HG03095 (cell line): ENCODE measurements around the gene EN1.

Experiments used
- ATAC-seq: cut with Tn5 transposase; IDR thresholded peaks from one replicate; pipeline ENCODE4 v1.9.1; 2021; ENCODE audit warnings: moderate library complexity; ENCODE audit not compliant: unreplicated experiment

EN1 gene

DNA sequence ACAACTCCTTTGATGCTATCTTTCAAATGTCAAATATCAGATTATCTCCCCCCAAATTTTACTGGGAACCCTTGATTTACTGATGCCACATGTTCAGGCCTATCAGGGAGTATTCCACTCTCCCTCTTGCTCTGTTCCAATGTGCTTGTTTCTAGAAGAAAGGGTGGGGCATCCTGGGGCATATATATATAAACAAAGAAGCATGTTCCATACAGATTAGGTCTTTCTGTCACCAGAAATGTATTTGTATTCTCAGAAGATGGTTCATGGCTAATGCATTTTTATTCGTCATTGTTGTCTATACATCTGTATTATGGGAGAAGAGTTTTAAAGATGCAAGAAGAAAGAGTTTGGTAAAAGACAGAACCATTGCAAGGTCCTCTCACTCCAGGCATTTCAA is 24.9 kb downstream of the EN1 start:
- ATAC-seq: no peak

DNA sequence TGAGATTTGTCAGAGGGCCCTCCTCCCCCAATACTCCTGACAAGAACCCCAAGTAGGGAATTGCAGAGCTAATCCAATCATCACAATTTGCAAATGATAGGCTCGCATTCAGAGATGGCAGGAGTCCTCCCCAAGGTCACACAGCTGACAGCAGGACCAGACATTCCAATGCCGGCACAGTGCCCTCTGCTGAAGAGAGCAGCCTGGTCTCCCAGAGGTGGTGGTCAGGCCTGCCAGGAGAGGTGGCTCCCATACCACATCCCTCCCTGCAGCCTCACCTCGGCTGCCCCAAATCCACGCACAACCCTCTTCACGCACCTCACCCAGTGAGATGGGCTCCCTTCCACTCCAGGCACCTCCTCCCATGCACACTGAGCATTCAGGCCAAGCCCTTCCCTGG is 25.4 kb downstream of the EN1 start:
- no peak for ATAC-seq

DNA sequence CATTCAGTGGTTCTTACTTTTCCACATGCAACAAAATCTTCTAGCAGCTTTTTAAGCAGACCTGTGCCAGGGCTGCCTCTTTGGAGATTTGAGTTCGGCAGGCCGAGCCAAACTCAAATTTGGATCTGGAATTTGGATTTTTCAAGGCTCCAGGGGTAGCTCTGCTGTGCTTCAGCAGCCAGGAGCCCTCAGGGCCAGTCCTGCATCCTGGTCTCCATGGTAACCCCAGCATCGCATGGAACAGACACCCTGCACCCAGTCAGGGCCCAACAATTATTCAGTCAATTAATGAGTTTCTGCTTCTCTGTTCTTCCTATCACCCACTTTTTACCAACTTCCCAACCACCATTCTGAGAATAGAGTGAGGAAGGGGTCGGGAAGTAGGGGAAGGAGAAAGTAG is 30.0 kb downstream of the EN1 start:
- no peak for ATAC-seq

- ATAC-seq: no peak
These were observed 30.8 kb downstream of the EN1 start for GRCh38 chr2:118816669-118817068.

DNA sequence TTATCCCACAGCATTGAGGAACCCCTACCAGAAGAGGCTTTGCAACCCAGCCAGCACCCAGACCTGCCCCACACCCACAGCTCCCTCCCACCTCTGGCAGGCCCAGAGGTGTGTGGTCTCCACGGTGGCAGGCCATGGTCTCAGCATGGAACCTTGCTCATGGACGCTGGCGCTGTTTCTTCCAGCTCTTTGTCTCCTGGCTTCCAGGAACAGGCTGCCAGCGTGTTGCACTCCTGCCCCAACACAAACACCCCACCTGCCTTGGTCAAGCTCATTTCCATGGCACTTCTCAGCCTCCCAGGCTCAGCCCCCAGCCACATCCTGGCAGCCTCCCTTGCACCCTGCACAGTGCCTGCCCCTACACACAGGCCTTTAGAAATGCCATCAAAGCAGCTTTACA is 31.7 kb downstream of the EN1 start:
- ATAC-seq: no peak

DNA sequence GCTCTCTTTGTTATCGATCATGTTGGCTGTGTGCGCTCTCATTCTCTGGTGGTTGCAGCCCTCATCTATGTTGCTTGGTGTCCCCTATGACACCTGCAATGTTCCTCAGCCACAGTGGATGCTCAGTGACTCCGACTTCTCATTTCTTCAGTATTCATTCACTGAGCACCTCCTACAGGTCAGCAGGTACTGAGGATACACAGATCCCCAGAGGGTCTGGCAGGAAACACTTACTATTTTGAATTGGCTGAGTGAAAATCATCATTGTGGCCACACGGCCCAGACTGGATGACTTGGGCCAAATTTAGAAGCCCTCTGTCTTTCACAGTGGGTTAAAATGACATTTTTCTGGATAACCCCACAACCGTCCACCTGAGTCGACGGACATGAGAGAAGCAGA is 32.1 kb downstream of the EN1 start:
- no peak for ATAC-seq

DNA sequence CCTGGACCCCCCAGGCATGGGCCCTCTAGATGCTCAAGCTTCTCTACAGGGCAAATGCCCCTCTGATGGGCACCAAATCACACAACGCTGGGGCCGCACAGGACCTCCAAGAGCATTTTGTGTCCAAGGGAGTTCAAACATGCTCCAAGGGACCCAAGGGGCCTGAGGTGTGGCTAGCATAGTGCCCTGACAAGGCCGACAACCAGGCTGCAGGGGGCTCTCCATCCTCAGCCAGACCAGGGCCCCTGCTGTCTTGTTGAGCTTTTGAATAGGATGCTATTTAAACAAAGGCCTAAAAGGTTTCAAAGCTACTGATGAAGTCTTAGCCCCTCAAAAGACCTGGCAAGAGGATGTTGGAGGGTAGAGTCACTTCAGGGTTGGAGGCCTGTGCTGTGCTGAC is 33.1 kb downstream of the EN1 start:
- no peak for ATAC-seq

DNA sequence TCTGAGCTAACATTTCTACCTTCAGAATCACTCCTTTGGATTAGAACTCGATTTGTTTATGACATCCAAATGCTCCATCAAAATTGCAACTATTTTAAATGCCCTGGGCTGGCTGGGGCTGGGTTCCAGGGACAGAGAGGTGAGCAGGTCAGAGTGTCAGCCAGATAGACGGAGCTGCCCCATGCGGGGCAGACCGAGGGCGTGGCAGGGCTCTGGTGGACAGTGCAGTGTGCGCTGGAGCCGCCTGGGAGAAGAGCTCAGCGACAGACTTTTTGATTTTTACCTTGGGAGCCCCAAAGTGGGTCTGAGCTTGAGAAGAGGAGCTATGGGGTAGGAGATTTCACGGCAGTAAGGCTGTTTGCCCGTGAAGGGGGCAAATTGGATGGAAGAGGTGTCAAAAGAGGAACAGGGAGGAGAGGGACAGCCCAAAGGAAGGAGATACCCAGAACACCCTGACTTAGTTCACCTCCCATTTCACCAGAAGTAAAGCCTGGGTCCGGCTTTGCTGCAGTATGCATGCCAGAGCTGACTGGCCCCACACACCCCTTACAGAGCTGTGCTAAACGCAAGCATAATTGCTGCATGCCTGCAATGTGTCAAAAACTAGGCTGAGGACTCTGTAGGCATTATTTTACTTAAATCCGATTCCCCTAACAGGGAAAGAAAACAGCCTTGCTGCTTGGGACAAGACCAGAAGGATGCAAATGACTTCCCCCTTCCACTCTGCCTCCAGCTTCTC is 33.7 kb downstream of the EN1 start:
- ATAC-seq: no peak

- no peak for ATAC-seq
These were observed 34.3 kb downstream of the EN1 start for GRCh38 chr2:118813111-118813510.

- no peak for ATAC-seq
These were observed 34.9 kb downstream of the EN1 start for GRCh38 chr2:118812552-118812951.

DNA sequence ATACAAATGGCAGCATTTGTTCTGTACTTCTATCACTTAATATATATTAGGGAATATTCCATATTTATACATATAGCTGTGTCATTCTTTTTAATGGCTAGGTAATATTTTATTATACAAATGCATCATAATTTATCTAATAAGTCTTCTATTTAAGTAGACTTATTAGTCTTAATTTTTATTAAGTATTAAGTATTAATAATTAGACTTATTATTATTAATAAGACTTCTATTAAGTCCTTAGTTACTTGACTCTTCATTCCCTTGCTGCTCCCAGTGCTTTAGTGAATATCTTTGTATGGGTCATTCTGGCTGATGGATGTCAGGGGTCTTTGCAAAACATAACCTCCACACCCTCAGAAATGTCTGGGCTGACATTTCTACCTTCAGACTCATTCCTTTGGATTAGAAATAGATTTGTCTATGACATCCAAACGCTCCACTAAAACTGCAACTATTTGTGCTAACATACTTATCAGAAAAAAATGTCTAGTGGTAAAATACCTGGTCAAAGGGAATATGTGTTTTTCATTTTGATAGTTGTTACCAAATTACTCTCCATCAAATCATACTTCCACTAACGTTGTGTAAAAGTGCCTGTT is 35.8 kb downstream of the EN1 start:
- no peak for ATAC-seq

- ATAC-seq: no peak
These were observed 36.7 kb downstream of the EN1 start for GRCh38 chr2:118810766-118811165.

DNA sequence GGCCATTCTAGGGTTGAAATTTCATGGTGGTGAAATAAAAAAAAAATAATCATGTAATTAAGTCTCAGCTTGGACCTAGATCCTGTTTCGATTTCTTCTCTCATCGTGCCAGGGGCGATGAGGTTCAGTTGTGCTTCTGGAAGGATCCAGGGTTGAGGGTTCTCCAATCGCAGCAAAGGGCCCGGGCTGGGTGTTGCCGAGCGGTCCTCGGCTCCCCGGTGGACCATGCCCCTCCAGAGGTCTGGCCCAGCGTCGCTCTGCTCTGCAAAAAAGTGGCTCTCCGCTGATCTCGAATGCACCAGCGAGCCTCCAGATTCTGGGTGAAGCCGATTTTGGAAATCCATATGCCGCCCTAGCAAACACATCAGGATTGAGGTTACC is 39.0 kb downstream of the EN1 start:
- ATAC-seq: no peak

DNA sequence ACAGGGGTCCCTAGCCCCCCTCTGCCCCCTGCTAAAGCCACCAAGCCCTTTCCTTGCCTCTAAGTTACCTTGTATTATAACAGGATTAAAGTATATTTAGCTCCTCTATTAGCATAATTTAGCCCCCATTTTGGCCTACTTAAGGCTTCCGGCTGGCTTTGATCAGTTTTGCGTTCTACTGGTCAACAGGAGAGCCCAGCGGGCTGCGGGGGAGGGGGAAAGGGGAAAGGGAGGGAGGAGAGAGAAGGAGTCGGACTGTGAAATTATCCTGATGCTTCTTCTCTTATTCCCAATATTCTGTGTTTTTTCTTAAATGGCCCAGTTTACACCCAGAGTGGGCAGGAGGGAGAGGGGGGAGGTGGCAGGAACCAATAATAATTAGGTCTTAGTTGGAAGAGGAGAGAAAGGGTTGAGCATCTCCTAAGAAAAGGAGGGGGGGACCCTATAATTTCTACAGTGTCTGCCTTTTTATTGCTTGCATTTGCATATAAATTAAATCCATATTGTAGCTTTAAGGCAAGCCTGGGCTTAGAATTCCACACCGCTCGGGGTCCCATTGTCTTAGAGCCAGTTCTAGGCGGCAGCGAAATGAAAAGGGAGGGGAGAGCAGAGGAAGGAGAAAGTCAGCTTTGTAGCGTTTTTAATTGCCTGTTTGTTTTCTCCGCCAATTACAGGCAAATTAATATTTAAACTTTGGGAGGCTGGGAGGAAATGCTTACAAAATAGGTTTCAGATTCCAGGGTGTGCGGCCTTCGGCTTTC is 39.6 kb downstream of the EN1 start:
- no peak for ATAC-seq

- no peak for ATAC-seq
These were observed 40.4 kb downstream of the EN1 start for GRCh38 chr2:118806797-118807667.

- ATAC-seq: no peak
These were observed 42.3 kb downstream of the EN1 start for GRCh38 chr2:118805064-118805690.

GRCh38 chr2:118803012-118803411 is 44.4 kb downstream of the EN1 start:
- no peak for ATAC-seq

GRCh38 chr2:118801151-118801550 is 46.3 kb downstream of the EN1 start:
- ATAC-seq: no peak

DNA sequence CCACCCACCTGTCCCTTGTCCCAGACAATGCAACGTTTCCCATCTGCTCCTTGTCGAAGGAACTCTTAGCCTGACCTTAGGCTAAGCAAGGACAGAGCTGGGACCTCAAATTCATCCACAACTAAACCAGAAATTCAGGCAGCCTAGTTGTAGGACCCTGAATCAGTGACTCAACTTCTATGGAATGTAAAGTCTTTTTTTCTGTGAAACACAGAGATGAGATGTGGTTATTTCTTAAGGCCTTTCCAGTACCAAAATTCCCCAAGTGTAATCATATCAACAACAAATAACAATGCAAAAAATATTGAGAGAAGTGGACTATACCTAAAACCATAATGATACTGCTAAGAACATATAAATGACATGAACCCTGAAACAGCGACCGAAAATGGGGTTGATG is 46.7 kb downstream of the EN1 start:
- ATAC-seq: no peak

GRCh38 chr2:118794546-118794945 is 52.9 kb downstream of the EN1 start:
- ATAC-seq: no peak
